ENCODE measurements around the gene ELK4. TPM values are rescaled to one million over a fixed set of nuclear protein-coding genes. Genes with fewer than 3 reads are reported as not detected.

ELK4 gene, protein sequence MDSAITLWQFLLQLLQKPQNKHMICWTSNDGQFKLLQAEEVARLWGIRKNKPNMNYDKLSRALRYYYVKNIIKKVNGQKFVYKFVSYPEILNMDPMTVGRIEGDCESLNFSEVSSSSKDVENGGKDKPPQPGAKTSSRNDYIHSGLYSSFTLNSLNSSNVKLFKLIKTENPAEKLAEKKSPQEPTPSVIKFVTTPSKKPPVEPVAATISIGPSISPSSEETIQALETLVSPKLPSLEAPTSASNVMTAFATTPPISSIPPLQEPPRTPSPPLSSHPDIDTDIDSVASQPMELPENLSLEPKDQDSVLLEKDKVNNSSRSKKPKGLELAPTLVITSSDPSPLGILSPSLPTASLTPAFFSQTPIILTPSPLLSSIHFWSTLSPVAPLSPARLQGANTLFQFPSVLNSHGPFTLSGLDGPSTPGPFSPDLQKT
- total RNA-seq, result 10 to 100 TPM; 60.7 to 65.8 TPM

DNA sequence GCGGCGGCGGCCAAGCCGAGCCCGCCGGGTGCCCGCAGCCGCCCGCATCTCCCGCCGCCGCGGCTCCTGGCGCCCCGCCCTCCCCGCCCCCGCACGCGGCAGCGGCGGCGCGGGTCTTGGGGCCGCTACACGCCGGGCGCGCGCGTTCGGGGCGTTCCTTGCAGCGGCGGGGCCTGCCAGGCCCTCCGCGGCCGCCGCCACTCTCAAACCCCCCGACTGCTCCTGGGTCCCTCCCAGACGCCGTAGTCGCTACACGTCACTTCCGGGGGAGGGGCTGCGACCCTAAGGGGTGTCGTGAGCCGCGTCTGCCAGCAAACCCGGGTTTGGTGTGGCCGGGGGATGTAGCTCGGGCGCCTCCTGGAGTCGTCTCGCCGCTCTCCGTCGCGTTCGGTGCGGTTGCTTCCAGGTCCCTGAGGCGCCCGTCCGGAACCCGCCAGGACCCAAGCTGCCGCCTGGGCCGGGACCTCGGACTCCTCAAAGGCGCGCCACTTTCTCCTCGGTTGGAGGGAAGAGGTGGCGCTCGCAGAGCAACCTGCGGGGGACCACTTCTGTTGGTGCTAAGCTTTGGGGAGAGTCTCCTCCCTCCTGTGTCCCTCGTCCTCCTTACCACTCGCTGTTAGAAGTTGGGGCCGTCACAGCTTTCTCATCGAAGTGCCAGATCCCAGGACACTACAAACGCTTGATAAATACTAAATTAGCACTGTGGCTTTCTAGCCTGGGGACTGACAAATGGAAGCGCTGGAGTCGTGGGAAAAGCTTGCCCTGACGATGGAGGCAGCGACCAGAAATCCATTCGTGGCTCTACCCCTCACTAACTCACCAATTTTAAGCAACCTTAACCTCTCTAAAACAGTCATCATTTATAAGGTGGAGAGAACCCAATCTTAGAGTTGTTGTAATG lies at the start of gene ELK4:
Gene ELK4, minus strand, starts transcription at position 244 of the 901 bp plus-strand sequence. CDS start 8,129 bp downstream, outside the sequence.
- no peaks in the 10 kb centered on the region for H3K27me3 Mint-ChIP-seq
- peak within 1 kb of the TSS; percentile 85 for H3K4me3 Mint-ChIP-seq
- peaks cover 33% of the 10 kb centered on the region for H3K4me1 Mint-ChIP-seq (ENCODE audit: low read depth)
- peak; percentile 100 for DNase-seq
- ChIA-PET CTCF (interaction anchor here (0.6 to 10.7 kb wide), 26 partner anchors 9 to 474 kb away, joined by 3 to 316 read pairs (median 4); partner anchors contain the start of gene SLC45A3), POLR2A (interaction anchor here (0.6 to 5.1 kb wide), 11 partner anchors 9 to 307 kb away, joined by 3 to 78 read pairs (median 5); partner anchors contain the start of genes NUCKS1 and SLC45A3)
- peak within 1 kb of the TSS; percentile 90 for H3K27ac Mint-ChIP-seq
- H3K36me3 Mint-ChIP-seq, result peaks cover 7% of the 10 kb centered on the region
- no peaks in the 10 kb centered on the region for H3K9me3 Mint-ChIP-seq
- intact Hi-C loops (cut with micrococcal nuclease), result loop anchor here (1.0 to 5.0 kb wide), 8 partner anchors 21 to 510 kb away; partner anchors contain the start of genes DSTYK, NUCKS1 and RBBP5

DNA sequence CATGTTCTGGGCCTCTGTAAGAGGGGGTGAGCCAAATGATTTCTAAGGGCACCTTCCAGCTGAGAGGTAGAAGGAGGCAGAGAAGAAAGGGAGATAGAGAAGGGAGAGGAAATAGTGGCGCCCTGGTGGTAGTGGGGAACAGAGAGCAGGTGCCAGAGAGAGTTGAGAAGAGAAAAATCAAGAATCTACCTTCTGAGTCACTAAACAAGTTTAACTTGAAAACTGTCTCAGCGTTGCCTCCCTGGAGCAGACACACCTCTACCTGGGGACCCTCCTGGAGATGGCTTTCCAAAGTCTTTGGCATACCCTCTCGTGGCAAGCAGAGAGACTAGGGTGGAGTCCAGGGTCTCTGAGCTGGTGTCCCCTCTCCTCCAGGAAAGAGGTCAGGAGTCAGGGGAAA lies 49.6 kb upstream of the ELK4 start:
- Mint-ChIP-seq H3K36me3 (no peaks in the 10 kb centered on the region), H3K27me3 (peaks cover 13% of the 10 kb centered on the region), H3K4me3 (peak overlapping the region; percentile 60), H3K27ac (no peak overlapping the region), H3K4me1 (ENCODE audit: low read depth) (peaks cover 10% of the 10 kb centered on the region), H3K9me3 (no peaks in the 10 kb centered on the region)
- intact Hi-C loops (cut with micrococcal nuclease), result no loop called here
- ChIA-PET POLR2A (no interaction called here), CTCF (interaction anchor here (1.7 to 8.7 kb wide), 3 partner anchors 22 to 90 kb away, joined by 5 to 84 read pairs (median 20); partner anchors contain the start of gene ELK4)
- no peak for DNase-seq

DNA sequence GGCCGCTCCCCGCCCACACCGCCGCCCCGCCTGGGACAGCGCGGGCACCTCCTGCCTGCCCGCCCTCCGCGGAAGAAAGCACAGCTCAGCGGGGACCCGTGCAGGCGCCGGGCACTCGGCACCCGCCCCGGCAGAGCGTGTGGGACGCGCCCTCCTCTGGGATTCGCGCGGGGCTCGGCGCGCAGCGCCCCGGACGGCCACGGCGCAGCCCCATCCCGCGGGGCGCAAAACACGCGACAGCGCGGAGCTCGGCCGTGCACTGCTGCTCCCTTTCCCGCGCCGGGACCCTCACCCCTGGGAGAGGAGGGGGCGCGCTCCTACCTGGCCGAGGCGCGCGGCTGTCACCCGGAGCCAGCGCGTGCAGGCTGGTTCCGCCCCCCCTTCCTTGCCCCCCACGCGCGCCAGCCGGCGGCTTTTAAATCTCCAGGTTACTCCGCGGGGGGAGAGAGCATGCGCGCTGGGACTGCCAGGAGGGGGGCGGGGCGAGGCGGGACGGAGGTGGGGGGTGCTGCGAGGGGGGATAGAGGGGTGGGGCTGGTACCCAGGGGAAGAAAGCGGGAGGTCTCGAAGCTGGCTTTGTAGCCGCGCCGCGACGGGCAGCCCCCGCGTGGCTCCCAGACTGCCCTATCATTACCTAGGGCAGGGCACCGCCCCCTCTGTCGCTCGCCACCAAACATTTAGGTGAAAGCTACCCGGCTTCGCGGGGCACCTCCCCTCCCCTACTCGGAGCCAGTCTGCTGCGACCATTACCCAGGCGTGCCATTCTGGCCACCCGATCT lies 48.5 kb upstream of the ELK4 start, which contains the start of gene SLC45A3:
Gene SLC45A3, minus strand, starts transcription at position 437 of the 779 bp plus-strand sequence. CDS start 15,853 bp downstream, outside the sequence.
- no peak within 1 kb of the TSS for H3K27ac Mint-ChIP-seq
- peaks cover 13% of the 10 kb centered on the region for H3K27me3 Mint-ChIP-seq
- no peaks in the 10 kb centered on the region for H3K36me3 Mint-ChIP-seq
- DNase-seq, result peak; percentile 40
- H3K4me3 Mint-ChIP-seq, result peak within 1 kb of the TSS; percentile 72
- intact Hi-C loops (cut with micrococcal nuclease), result no loop called here
- POLR2A ChIA-PET, result interaction anchor here (1.0 to 1.5 kb wide), 3 partner anchors 48 to 88 kb away, joined by 3 to 5 read pairs (median 4); no protein-coding TSS in a partner anchor
- H3K4me1 Mint-ChIP-seq (ENCODE audit: low read depth), result peaks cover 10% of the 10 kb centered on the region
- H3K9me3 Mint-ChIP-seq, result no peaks in the 10 kb centered on the region
- CTCF ChIA-PET, result interaction anchor here (0.9 to 8.7 kb wide), 6 partner anchors 17 to 102 kb away, joined by 3 to 84 read pairs (median 6); partner anchors contain the start of gene ELK4

DNA sequence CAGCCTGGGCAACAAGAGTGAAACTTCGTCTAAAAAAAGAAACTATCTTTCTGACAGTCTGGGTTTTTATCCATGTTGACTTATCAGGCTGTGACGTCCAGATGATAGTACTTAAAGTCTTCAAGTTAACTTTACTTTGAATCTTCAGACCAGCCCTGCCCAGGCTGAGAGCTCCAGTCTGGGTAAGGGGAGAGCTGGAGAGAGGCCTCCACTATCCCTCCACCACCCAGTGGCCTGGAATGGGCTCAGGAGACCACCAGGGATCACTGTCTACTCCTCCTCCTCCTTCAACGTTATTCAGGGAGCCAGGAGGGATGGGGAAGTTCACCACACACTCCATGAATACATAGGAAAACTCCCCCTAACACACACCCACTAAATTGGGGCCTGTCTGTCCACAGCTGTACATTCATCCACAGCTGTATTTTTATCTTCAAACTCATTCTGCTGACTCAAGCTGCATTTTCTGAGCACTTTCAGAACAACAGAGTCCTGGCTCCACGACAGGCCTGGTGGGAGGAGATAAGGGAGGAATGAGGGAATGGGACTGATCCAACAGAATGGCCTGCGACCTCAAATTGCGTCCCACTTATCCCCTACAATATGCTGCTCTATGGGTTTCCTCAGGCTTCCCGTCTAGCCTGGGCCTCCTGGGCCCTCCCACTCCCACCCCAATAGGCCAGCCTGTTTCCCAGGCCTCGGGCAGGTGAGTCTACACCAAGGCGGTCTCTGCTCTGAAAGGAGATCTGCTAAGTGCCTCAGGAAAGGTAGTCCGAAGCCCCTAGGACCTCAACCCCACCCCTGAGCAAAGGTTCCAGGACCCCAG lies 46.7 kb upstream of the ELK4 start:
- ChIA-PET POLR2A (interaction anchor here (1.3 kb wide), 1 partner anchor 11 kb away, joined by 4 read pairs; no protein-coding TSS in a partner anchor), CTCF (interaction anchor here (2.2 to 8.7 kb wide), 3 partner anchors 19 to 299 kb away, joined by 6 to 84 read pairs (median 20); no protein-coding TSS in a partner anchor)
- intact Hi-C loops (cut with micrococcal nuclease), result no loop called here
- no peak overlapping the region for H3K27ac Mint-ChIP-seq
- H3K27me3 Mint-ChIP-seq, result peaks cover 13% of the 10 kb centered on the region
- peaks cover 10% of the 10 kb centered on the region for H3K4me1 Mint-ChIP-seq (ENCODE audit: low read depth)
- H3K4me3 Mint-ChIP-seq, result peak overlapping the region; percentile 72
- H3K36me3 Mint-ChIP-seq, result no peaks in the 10 kb centered on the region
- no peak for DNase-seq
- H3K9me3 Mint-ChIP-seq, result no peaks in the 10 kb centered on the region

DNA sequence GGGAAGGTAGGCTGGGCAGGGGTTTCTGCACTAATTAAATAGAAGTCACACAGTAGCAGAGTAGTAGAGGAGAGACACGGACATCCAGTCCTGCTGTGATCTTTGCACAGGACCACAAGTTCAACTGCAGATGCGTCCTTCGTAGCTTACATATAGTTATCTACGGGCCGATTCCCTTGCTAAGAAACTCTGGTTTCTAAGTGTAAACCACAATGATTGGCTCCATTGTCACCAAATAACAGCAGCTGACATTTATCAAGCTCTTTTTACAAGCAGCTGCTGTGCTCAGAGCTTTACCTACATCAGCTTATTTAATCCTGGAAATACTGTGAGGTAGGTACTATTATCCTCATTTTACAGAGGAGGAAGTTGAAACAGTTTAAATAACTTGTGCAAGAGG lies 45.4 kb upstream of the ELK4 start:
- H3K27me3 Mint-ChIP-seq, result peaks cover 14% of the 10 kb centered on the region
- H3K27ac Mint-ChIP-seq, result no peak overlapping the region
- ChIA-PET POLR2A (interaction anchor here (1.3 kb wide), 1 partner anchor 12 kb away, joined by 4 read pairs; no protein-coding TSS in a partner anchor), CTCF (interaction anchor here (0.7 to 8.7 kb wide), 4 partner anchors 18 to 300 kb away, joined by 3 to 84 read pairs (median 13); no protein-coding TSS in a partner anchor)
- H3K36me3 Mint-ChIP-seq, result no peaks in the 10 kb centered on the region
- intact Hi-C loops (cut with micrococcal nuclease), result no loop called here
- no peak for DNase-seq
- H3K4me1 Mint-ChIP-seq (ENCODE audit: low read depth), result peaks cover 10% of the 10 kb centered on the region
- H3K9me3 Mint-ChIP-seq, result no peaks in the 10 kb centered on the region
- H3K4me3 Mint-ChIP-seq, result no peak overlapping the region

DNA sequence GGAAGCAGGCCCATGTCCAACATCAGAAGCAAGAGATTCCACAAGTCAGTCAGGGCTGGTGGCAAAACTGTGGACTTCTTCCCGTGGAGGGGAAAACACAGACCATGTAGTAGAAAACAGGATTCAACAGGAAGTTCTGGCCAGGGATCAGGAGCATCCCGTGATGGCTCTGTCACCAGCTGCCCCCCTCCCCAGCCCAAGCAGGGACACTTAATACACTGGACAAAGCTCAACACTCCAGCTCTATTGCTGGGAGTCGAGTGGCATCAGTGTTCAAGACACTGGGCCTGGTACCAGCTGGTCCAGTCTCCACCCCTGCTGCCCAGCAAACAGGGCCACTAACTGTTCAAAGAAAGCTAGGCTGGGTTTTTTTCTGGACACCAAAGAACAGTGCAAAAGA lies 44.8 kb upstream of the ELK4 start:
- Mint-ChIP-seq H3K4me3 (no peak overlapping the region), H3K4me1 (ENCODE audit: low read depth) (peaks cover 13% of the 10 kb centered on the region), H3K27ac (no peak overlapping the region), H3K27me3 (peaks cover 15% of the 10 kb centered on the region), H3K36me3 (no peaks in the 10 kb centered on the region), H3K9me3 (no peaks in the 10 kb centered on the region)
- POLR2A ChIA-PET, result no interaction called here
- intact Hi-C loops (cut with micrococcal nuclease), result no loop called here
- CTCF ChIA-PET, result interaction anchor here (2.2 to 8.7 kb wide), 3 partner anchors 17 to 301 kb away, joined by 6 to 84 read pairs (median 20); no protein-coding TSS in a partner anchor
- DNase-seq, result no peak

DNA sequence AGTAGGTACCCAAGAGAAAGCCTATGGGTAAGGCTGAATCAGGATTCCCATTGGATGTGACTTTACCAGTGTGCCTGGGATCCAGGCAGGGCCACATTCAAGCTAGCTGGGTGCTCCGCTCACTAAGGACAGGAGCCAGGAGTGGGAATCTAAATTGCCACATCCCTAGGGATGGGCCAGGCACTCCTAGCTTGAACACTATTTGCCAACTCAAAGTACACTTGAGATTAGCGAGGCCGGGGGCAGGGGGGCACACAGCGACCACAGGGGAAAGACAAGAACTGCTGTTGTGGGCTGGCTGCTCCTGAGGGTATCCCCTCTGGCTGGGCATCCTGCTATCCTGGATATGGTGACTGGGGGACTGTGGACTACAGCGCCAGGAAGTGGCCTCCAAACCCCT lies 44.2 kb upstream of the ELK4 start:
- Mint-ChIP-seq H3K4me1 (ENCODE audit: low read depth) (peaks cover 13% of the 10 kb centered on the region), H3K9me3 (no peaks in the 10 kb centered on the region), H3K27ac (no peak overlapping the region), H3K36me3 (no peaks in the 10 kb centered on the region), H3K27me3 (peaks cover 10% of the 10 kb centered on the region), H3K4me3 (no peak overlapping the region)
- intact Hi-C loops (cut with micrococcal nuclease), result no loop called here
- ChIA-PET POLR2A (no interaction called here), CTCF (interaction anchor here (2.2 to 8.7 kb wide), 2 partner anchors 17 to 301 kb away, joined by 6 to 84 read pairs; no protein-coding TSS in a partner anchor)
- DNase-seq, result no peak

DNA sequence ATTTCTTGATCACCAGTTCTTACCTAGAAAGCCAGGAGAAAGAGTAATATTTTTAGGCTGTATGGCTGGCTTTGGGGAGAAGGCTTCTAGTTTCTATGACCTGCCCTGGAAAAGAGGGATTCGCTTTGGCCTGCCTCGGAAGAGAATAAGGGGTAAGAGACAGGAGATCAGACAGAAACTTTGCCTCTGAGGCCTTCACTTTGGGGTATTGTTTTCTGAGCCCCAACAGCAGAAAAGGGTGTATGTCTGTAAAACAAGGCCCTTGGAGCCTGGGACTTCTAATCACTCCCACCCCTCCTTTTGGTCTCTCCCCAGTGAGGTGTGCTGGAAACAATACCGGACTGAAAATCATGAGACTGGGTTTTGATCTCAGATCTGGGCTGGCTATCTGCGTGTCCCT lies 43.4 kb upstream of the ELK4 start:
- no peak for DNase-seq
- POLR2A ChIA-PET, result no interaction called here
- CTCF ChIA-PET, result interaction anchor here (1.2 to 8.7 kb wide), 2 partner anchors 16 to 83 kb away, joined by 3 to 84 read pairs; no protein-coding TSS in a partner anchor

DNA sequence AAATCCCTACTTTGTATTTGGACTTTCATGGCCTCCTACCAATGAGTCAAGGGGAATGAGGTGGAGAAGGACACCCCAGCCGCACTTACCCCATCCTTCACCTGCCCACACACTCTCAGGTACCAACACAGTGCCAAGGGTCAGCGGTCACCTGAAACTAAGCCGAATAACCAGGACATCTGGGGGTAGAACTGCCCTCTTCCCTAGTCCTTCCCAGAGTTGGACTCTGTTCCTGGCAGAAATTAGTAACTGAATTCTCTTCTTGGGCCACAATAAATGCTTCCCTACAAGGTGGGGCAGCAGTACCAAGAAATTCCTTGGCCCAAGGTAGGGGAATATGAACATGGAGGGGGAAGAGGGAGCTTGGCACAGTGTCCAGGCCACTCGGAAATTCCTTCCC lies 41.2 kb upstream of the ELK4 start:
- no peak overlapping the region for H3K27ac Mint-ChIP-seq
- DNase-seq, result no peak
- POLR2A ChIA-PET, result no interaction called here
- CTCF ChIA-PET, result interaction anchor here (8.7 kb wide), 1 partner anchor 14 kb away, joined by 84 read pairs; no protein-coding TSS in a partner anchor
- no peak overlapping the region for H3K4me3 Mint-ChIP-seq
- H3K36me3 Mint-ChIP-seq, result no peaks in the 10 kb centered on the region
- peaks cover 3% of the 10 kb centered on the region for H3K4me1 Mint-ChIP-seq (ENCODE audit: low read depth)
- H3K27me3 Mint-ChIP-seq, result peaks cover 16% of the 10 kb centered on the region
- no peaks in the 10 kb centered on the region for H3K9me3 Mint-ChIP-seq
- intact Hi-C loops (cut with micrococcal nuclease), result no loop called here

More for the DNA sequence above, 43.4 kb upstream of the ELK4 start:
- Mint-ChIP-seq H3K36me3 (no peaks in the 10 kb centered on the region), H3K9me3 (no peaks in the 10 kb centered on the region), H3K27ac (no peak overlapping the region), H3K4me3 (no peak overlapping the region), H3K27me3 (peaks cover 5% of the 10 kb centered on the region), H3K4me1 (ENCODE audit: low read depth) (peaks cover 10% of the 10 kb centered on the region)
- intact Hi-C loops (cut with micrococcal nuclease), result no loop called here

DNA sequence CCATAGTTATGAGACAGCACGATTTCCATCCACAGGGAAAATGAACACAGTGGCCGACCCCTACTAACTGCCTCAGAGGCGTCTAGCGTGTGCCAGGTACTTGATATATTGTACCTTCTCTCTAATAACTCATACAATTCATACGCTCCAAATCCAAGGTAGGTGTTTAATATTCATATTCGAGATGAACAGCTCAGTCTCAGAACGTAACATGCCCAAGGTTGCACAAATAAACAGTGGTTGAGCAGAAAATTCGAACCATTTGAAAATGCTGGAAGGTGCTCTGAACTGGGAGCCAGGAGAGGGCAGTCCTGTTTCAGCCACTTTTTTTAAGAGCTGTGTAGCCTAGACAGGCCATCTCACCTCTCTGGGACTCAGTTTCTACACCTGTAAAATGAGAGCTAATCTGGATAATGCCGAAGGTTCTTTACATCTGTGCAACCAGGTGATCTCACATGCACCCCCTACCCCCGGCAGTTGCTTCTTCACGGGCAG lies 40.6 kb upstream of the ELK4 start:
- no peak for DNase-seq
- ChIA-PET POLR2A (no interaction called here), CTCF (no interaction called here)
- Mint-ChIP-seq H3K4me1 (ENCODE audit: low read depth) (peaks cover 3% of the 10 kb centered on the region), H3K9me3 (no peaks in the 10 kb centered on the region), H3K36me3 (no peaks in the 10 kb centered on the region), H3K27ac (no peak overlapping the region), H3K27me3 (peaks cover 16% of the 10 kb centered on the region), H3K4me3 (no peak overlapping the region)
- intact Hi-C loops (cut with micrococcal nuclease), result no loop called here

Data from activated CD4-positive, alpha-beta memory T cell treated with anti-CD3 and anti-CD28 coated beads for 36 hours (primary cell).